Kidney (tissue), 14 donors: Measurements from ENCODE around the gene CCL7. TPM values are rescaled to one million over a fixed set of nuclear protein-coding genes. Genes with fewer than 3 reads are reported as not detected.

ENCODE experiments used
- DNase-seq, 5 donors: peaks; one replicate each; pipeline ENCODE4 v3.0.0-alpha.2; 2013 to 2020
- FAIRE-seq: peaks from 2 replicates; lab custom pipeline; 2012; peaks lifted over from hg19 to GRCh38; lab: Jason Lieb, UNC
- H3K27ac ChIP-seq, 2 donors: one replicate each; pipeline ENCODE4 v1.7.0; 2013; ENCODE audit warnings: low read depth in 2 of 2, low read length in 2 of 2, inconsistent platforms in 1 of 2
- H3K27me3 ChIP-seq: one replicate; pipeline ENCODE4 v1.7.1; 2013; ENCODE audit warnings: low read length, inconsistent platforms; ENCODE audit not compliant: control insufficient read depth, insufficient read depth
- H3K36me3 ChIP-seq, 3 donors: one replicate each; pipeline versions ENCODE4 v1.7.0 to v1.7.1; 2013; ENCODE audit warnings: low read length in 3 of 3, control low read depth in 1 of 3, inconsistent platforms in 1 of 3; ENCODE audit not compliant: insufficient read depth in 3 of 3, control insufficient read depth in 2 of 3
- H3K4me1 ChIP-seq, 3 donors: one replicate each; pipeline versions ENCODE4 v1.7.0 to v1.7.1; 2013; ENCODE audit warnings: low read length in 3 of 3, inconsistent platforms in 1 of 3, low read depth in 1 of 3; ENCODE audit not compliant: control insufficient read depth in 2 of 3, insufficient read depth in 2 of 3
- H3K4me3 ChIP-seq, 3 donors: one replicate each; pipeline versions ENCODE4 v1.7.0 to v1.8.1; 2013; ENCODE audit warnings: low read length in 3 of 3, control low read depth in 1 of 3, inconsistent platforms in 1 of 3
- H3K9ac ChIP-seq, 3 donors: one replicate each; pipeline versions ENCODE4 v1.7.0 to v1.7.1; 2013; ENCODE audit warnings: low read length in 3 of 3, control low read depth in 1 of 3, inconsistent platforms in 1 of 3
- H3K9me3 ChIP-seq, 3 donors: one replicate each; pipeline versions ENCODE4 v1.7.0 to v1.7.1; 2013; ENCODE audit warnings: low read length in 3 of 3, control low read depth in 1 of 3, inconsistent platforms in 1 of 3; ENCODE audit not compliant: control insufficient read depth in 2 of 3, insufficient read depth in 1 of 3
- CTCF ChIP-seq: IDR thresholded peaks from 3 replicates; pipeline ENCODE4 v1.5.1; 2012; ENCODE audit warnings: mild to moderate bottlenecking, moderate library complexity, borderline replicate concordance; ENCODE audit not compliant: insufficient read depth; ENCODE audit errors: extremely low read depth
- intact Hi-C: fragments of 100-400 bp; cut with DNase I; formaldehyde crosslinking; loops from one replicate; pipeline ENCODE4 v1.11.1; 2022
- polyA plus RNA-seq: library from polyadenylated mRNA; stranded (reverse); fragments of 350-450 nt; fragmentation: Illumina TruSeq; extraction: RNeasy Lipid Tissue Mini Kit (QIAGEN cat#74804); gene quantifications from one replicate; pipeline ENCODE4 v1.2.3, GENCODE V29; 2014; ENCODE audit warnings: low read depth, low replicate concordance; ENCODE audit not compliant: insufficient read depth
- total RNA-seq: library from RNA; stranded (reverse); fragmentation: NEBNext Ultra II Directional; extraction: Animal tissue kit (Norgen Biotek cat#: 25700); gene quantifications from one replicate; pipeline ENCODE4 v1.2.1, GENCODE V29; 2021
- donor health status: control.
- donor health status: control.
- donor health status: control.
- donor health status: control.
- donor health status: control.
- donor health status: DM: yes; HTN: yes; CAD: no.
- donor health status: Normal renal cell carcinoma (clear cell type).

The CCL7 gene
- total and polyA plus RNA-seq, 2 donors from 2014 or later: not detected

- Histone ChIP-seq H3K27ac (no peak overlapping the region), H3K4me1 (no peaks in the 10 kb centered on the region), H3K36me3 (no peaks in the 10 kb centered on the region), H3K9ac (no peak overlapping the region), H3K9me3 (no peaks in the 10 kb centered on the region), H3K27me3 (no peaks in the 10 kb centered on the region), H3K4me3 (no peak overlapping the region)
- intact Hi-C loops: no loop called here
- FAIRE-seq (no peak), DNase-seq (no peak)
- TF ChIP-seq CTCF: no peak
Measured at GRCh38 chr17:34222722-34223497, 47.1 kb upstream of the CCL7 start.

GRCh38 chr17:34225046-34225445 is 45.0 kb upstream of the CCL7 start:
- H3K4me1 ChIP-seq: no peaks in the 10 kb centered on the region
- H3K27me3 ChIP-seq: no peaks in the 10 kb centered on the region
- H3K36me3 ChIP-seq: no peaks in the 10 kb centered on the region
- H3K9me3 ChIP-seq: no peaks in the 10 kb centered on the region
- DNase-seq: no peak
- H3K4me3 ChIP-seq: no peak overlapping the region
- no peak overlapping the region for H3K9ac ChIP-seq
- H3K27ac ChIP-seq: no peak overlapping the region
- intact Hi-C loops: no loop called here
- FAIRE-seq: no peak
- TF ChIP-seq CTCF: no peak

GRCh38 chr17:34226011-34226743 is 43.8 kb upstream of the CCL7 start:
- no peaks in the 10 kb centered on the region for H3K36me3 ChIP-seq
- no peak for TF ChIP-seq CTCF
- FAIRE-seq: no peak
- no peaks in the 10 kb centered on the region for H3K4me1 ChIP-seq
- H3K9me3 ChIP-seq: peaks cover 0 to 4% (median 0%) of the 10 kb centered on the region in 3 donors
- H3K27ac ChIP-seq: no peak overlapping the region
- intact Hi-C loops: no loop called here
- no peak overlapping the region for H3K9ac ChIP-seq
- H3K4me3 ChIP-seq: no peak overlapping the region
- no peaks in the 10 kb centered on the region for H3K27me3 ChIP-seq
- DNase-seq: no peak
